H1 (cell line): ENCODE data around the gene VPS13A. TPM values are rescaled to one million over a fixed set of nuclear protein-coding genes. Genes with fewer than 3 reads are reported as not detected.
A peak's percentile ranks its signal among the peaks of the same experiment; 100 is the strongest.

Source experiments
- CTCF ChIA-PET: fragments of 300-600 bp; sonication (Branson Sonifier 250); formaldehyde crosslinking; loops from one replicate; lab custom pipeline; 2021; ENCODE audit not compliant: partially characterized antibody; lab: Charles Lee
- POLR2A ChIA-PET: fragments of 300-600 bp; sonication (Branson Sonifier 250); formaldehyde crosslinking; loops from one replicate; lab custom pipeline; 2021; ENCODE audit warnings: inconsistent platforms; ENCODE audit not compliant: partially characterized antibody; lab: Charles Lee
- DNase-seq, 2 experiments: peaks; one replicate each; pipeline versions ENCODE4 v3.0.0 to v3.0.0-alpha.2; 2010 to 2022; ENCODE audit warnings: low spot score in 2 of 2, low read depth in 1 of 2, mixed read lengths in 1 of 2
- FAIRE-seq: peaks from 2 replicates; lab custom pipeline; 2011; peaks lifted over from hg19 to GRCh38; lab: Jason Lieb, UNC
- H2AFZ ChIP-seq: 2 replicates; pipeline ENCODE4 v1.8.1; 2012; ENCODE audit warnings: low read length, inconsistent platforms
- H2AK5ac ChIP-seq: 2 replicates; pipeline ENCODE4 v1.6.1; 2013; ENCODE audit warnings: low read depth, low read length
- H2BK120ac ChIP-seq: replicated peaks from 2 replicates; pipeline ENCODE3; 2013; ENCODE audit warnings: low read depth, low read length, inconsistent platforms
- H2BK12ac ChIP-seq: 2 replicates; pipeline ENCODE4 v1.6.1; 2013; ENCODE audit warnings: low read depth, low read length
- H2BK15ac ChIP-seq: 2 replicates; pipeline ENCODE4 v1.6.1; 2013; ENCODE audit warnings: low read length
- H2BK20ac ChIP-seq: 2 replicates; pipeline ENCODE4 v1.6.1; 2013; ENCODE audit warnings: low read length
- H2BK5ac ChIP-seq: 2 replicates; pipeline ENCODE4 v1.6.1; 2013; ENCODE audit warnings: low read depth, low read length
- H3K14ac ChIP-seq: 2 replicates; pipeline ENCODE4 v1.6.1; 2013; ENCODE audit warnings: inconsistent platforms; ENCODE audit not compliant: insufficient read length
- H3K18ac ChIP-seq: 2 replicates; pipeline ENCODE4 v1.6.1; 2013; ENCODE audit warnings: low read length; ENCODE audit errors: extremely low read depth
- H3K23ac ChIP-seq: 2 replicates; pipeline ENCODE4 v1.6.1; 2013; ENCODE audit warnings: inconsistent platforms; ENCODE audit not compliant: insufficient read length
- H3K23me2 ChIP-seq: 2 replicates; pipeline ENCODE4 v1.6.1; 2013; ENCODE audit warnings: low read depth, low read length
- H3K27ac ChIP-seq: 2 replicates; pipeline ENCODE4 v1.6.1; 2011; ENCODE audit warnings: low read depth, low read length, inconsistent platforms
- H3K27me3 ChIP-seq, 4 experiments: replicated peaks in 1 of 4; 1 replicate in 1 of 4; 2 replicates in 3 of 4; pipeline versions ENCODE4 v1.6.1 to v1.8.1; 2011 to 2013; ENCODE audit warnings: low read length in 3 of 4, mild to moderate bottlenecking in 3 of 4, inconsistent platforms in 2 of 4, mixed read lengths in 2 of 4, moderate library complexity in 1 of 4; ENCODE audit not compliant: control insufficient read depth in 3 of 4, insufficient read depth in 3 of 4; ENCODE audit errors: extremely low read depth in 1 of 4
- H3K36me3 ChIP-seq, 4 experiments: 2 replicates each; pipeline versions ENCODE4 v1.6.1 to v1.8.1; 2011 to 2013; ENCODE audit warnings: mild to moderate bottlenecking in 4 of 4, low read length in 3 of 4, moderate library complexity in 2 of 4, control low read depth in 1 of 4, inconsistent platforms in 1 of 4; ENCODE audit not compliant: insufficient read depth in 4 of 4, control insufficient read depth in 2 of 4
- H3K4ac ChIP-seq: replicated peaks from 2 replicates; pipeline ENCODE3; 2013; ENCODE audit warnings: low read length, low read depth, mixed read lengths, inconsistent platforms; ENCODE audit not compliant: insufficient read length
- H3K4me1 ChIP-seq, 4 experiments: replicated peaks in 1 of 4; 1 replicate in 1 of 4; 2 replicates in 3 of 4; pipeline versions ENCODE4 v1.6.1 to v1.8.1; 2011 to 2013; ENCODE audit warnings: low read length in 3 of 4, inconsistent platforms in 2 of 4, mixed read lengths in 1 of 4; ENCODE audit not compliant: insufficient read depth in 4 of 4, control insufficient read depth in 3 of 4
- H3K4me2 ChIP-seq, 2 experiments: 2 replicates each; pipeline versions ENCODE4 v1.6.1 to v1.8.1; 2011 to 2013; ENCODE audit warnings: low read depth in 2 of 2, low read length in 2 of 2, control low read depth in 1 of 2, inconsistent platforms in 1 of 2, mild to moderate bottlenecking in 1 of 2; ENCODE audit not compliant: insufficient read depth in 1 of 2
- H3K4me3 ChIP-seq, 4 experiments: fragments of 200-600, 300-600 bp in 1 of 4; sonication (generic), shearing (Covaris generic), sonication (Bioruptor Twin) in 1 of 4; 2 replicates each; pipeline versions ENCODE4 v1.5.1 to v1.8.1; 2011 to 2016; ENCODE audit warnings: low read length in 4 of 4, low read depth in 3 of 4, control low read depth in 2 of 4, inconsistent platforms in 2 of 4, mild to moderate bottlenecking in 2 of 4, mixed read lengths in 1 of 4, moderate library complexity in 1 of 4; ENCODE audit not compliant: insufficient read depth in 2 of 4; ENCODE audit errors: extremely low read depth in 1 of 4
- H3K56ac ChIP-seq: replicated peaks from 2 replicates; pipeline ENCODE3; 2013; ENCODE audit warnings: low read depth, mild to moderate bottlenecking, mixed read lengths, low read length, inconsistent platforms; ENCODE audit not compliant: insufficient read length
- H3K79me1 ChIP-seq: 2 replicates; pipeline ENCODE4 v1.6.1; 2013; ENCODE audit warnings: low read depth, low read length, control low read depth
- H3K79me2 ChIP-seq, 2 experiments: 2 replicates each; pipeline versions ENCODE4 v1.6.1 to v1.8.1; 2012 to 2013; ENCODE audit warnings: low read length in 2 of 2, mild to moderate bottlenecking in 2 of 2, inconsistent platforms in 1 of 2; ENCODE audit not compliant: insufficient read depth in 2 of 2, control insufficient read depth in 1 of 2
- H3K9ac ChIP-seq, 4 experiments: replicated peaks in 1 of 4; 1 replicate in 1 of 4; 2 replicates in 3 of 4; pipeline versions ENCODE4 v1.6.1 to v1.8.1; 2011 to 2013; ENCODE audit warnings: low read depth in 3 of 4, low read length in 3 of 4, control low read depth in 2 of 4, mild to moderate bottlenecking in 2 of 4, moderate library complexity in 2 of 4, inconsistent platforms in 1 of 4; ENCODE audit errors: extremely low read depth in 1 of 4
- H3K9me3 ChIP-seq, 2 experiments: 2 replicates each; pipeline versions ENCODE4 v1.6.1 to v1.8.1; 2012 to 2013; ENCODE audit warnings: mild to moderate bottlenecking in 2 of 2, moderate library complexity in 2 of 2, control low read depth in 1 of 2, inconsistent platforms in 1 of 2, low read depth in 1 of 2, low read length in 1 of 2, mixed read lengths in 1 of 2; ENCODE audit not compliant: insufficient read depth in 2 of 2
- H4K20me1 ChIP-seq, 2 experiments: replicated peaks in 1 of 2; 2 replicates each; pipeline versions ENCODE3 to v1.8.1; 2011 to 2013; ENCODE audit warnings: inconsistent platforms in 2 of 2, low read length in 2 of 2, mild to moderate bottlenecking in 1 of 2; ENCODE audit not compliant: insufficient read depth in 2 of 2, control insufficient read depth in 1 of 2
- H4K5ac ChIP-seq: 2 replicates; pipeline ENCODE4 v1.6.1; 2013; ENCODE audit warnings: low read length, low read depth, mixed read lengths, inconsistent platforms; ENCODE audit not compliant: insufficient read length
- H4K8ac ChIP-seq: 2 replicates; pipeline ENCODE4 v1.8.0; 2013; ENCODE audit warnings: mild to moderate bottlenecking, moderate library complexity, low read length, inconsistent platforms; ENCODE audit not compliant: insufficient read depth; ENCODE audit errors: extremely low read depth
- H4K91ac ChIP-seq: replicated peaks from 2 replicates; pipeline ENCODE3; 2013; ENCODE audit warnings: low read length, mixed read lengths, inconsistent platforms; ENCODE audit not compliant: insufficient read length
- CTBP2 ChIP-seq: IDR thresholded peaks from 2 replicates; pipeline ENCODE4 v1.7.0; 2011; ENCODE audit warnings: borderline replicate concordance, mild to moderate bottlenecking, moderate library complexity, mixed read lengths, low read length; ENCODE audit not compliant: insufficient read depth, insufficient read length
- EP300 ChIP-seq, 2 experiments: IDR thresholded peaks; 1 replicate in 1 of 2; 2 replicates in 1 of 2; pipeline ENCODE4 v1.6.1; 2011 to 2012; ENCODE audit warnings: low read depth in 2 of 2, low read length in 2 of 2, mild to moderate bottlenecking in 2 of 2, borderline replicate concordance in 1 of 2, inconsistent platforms in 1 of 2, moderate library complexity in 1 of 2
- JUN ChIP-seq: IDR thresholded peaks from 2 replicates; pipeline ENCODE4 v1.6.1; 2011; ENCODE audit warnings: low read depth, mild to moderate bottlenecking, improper control_type of control experiment, low read length
- KDM4A ChIP-seq: IDR thresholded peaks from one replicate; pipeline ENCODE4 v1.7.1; 2012; ENCODE audit warnings: low read depth, mild to moderate bottlenecking, moderate library complexity, low read length, inconsistent platforms; ENCODE audit not compliant: severe bottlenecking
- KDM5A ChIP-seq: fragments of 200-600 bp; IDR thresholded peaks from 2 replicates; pipeline ENCODE4 v1.7.1; 2012; ENCODE audit warnings: mild to moderate bottlenecking, low read length, inconsistent platforms, mixed read lengths
- NANOG ChIP-seq: IDR thresholded peaks from 2 replicates; pipeline ENCODE4 v1.6.1; 2011; ENCODE audit warnings: low read length, low read depth, mild to moderate bottlenecking, inconsistent platforms; ENCODE audit not compliant: insufficient read depth, poor library complexity, severe bottlenecking
- POLR2AphosphoS5 ChIP-seq: IDR thresholded peaks from 2 replicates; pipeline ENCODE4 v1.6.1; 2011; ENCODE audit warnings: low read depth, low read length
- RFX5 ChIP-seq: IDR thresholded peaks from 2 replicates; pipeline ENCODE4 v1.6.1; 2011; ENCODE audit warnings: low read depth, low read length, improper control_type of control experiment, borderline replicate concordance
- SIX5 ChIP-seq: IDR thresholded peaks from 2 replicates; pipeline ENCODE4 v1.6.1; 2011; ENCODE audit warnings: mild to moderate bottlenecking, low read depth, low read length
- SP1 ChIP-seq: IDR thresholded peaks from 2 replicates; pipeline ENCODE4 v1.6.1; 2011; ENCODE audit warnings: low read depth, low read length
- TBP ChIP-seq: IDR thresholded peaks from 2 replicates; pipeline ENCODE4 v1.6.1; 2011; ENCODE audit warnings: low read depth, low read length, improper control_type of control experiment
- ZNF274 ChIP-seq: IDR thresholded peaks from 2 replicates; pipeline ENCODE4 v1.7.0; 2012; ENCODE audit warnings: low read length, borderline replicate concordance; ENCODE audit errors: extremely low read depth
- whole genome bisulfite sequencing, 2 experiments: shearing (Covaris generic) in 1 of 2; methylation state at CpG; one replicate each; pipeline versions ENCODE4 v1.1.6 to v1.1.7; 2013 to 2015; ENCODE audit warnings: low lambda C conversion rate in 2 of 2, mixed read lengths in 2 of 2, inconsistent platforms in 1 of 2, low coverage in 1 of 2, missing lambda C conversion rate in 1 of 2; ENCODE audit not compliant: insufficient replicate concordance in 2 of 2, insufficient coverage in 1 of 2, insufficient read length in 1 of 2; ENCODE audit errors: extremely low coverage in 1 of 2, missing lambda C conversion rate in 1 of 2; 5-methylcytosine and 5-hydroxymethylcytosine counted together
- polyA plus RNA-seq, 7 experiments: library from polyadenylated mRNA; depleted of rRNA in 3 of 7; stranded (reverse) in 5 of 7; unstranded in 2 of 7; fragments of >200 nt in 5 of 7; fragments of 200-250 nt in 2 of 7; gene quantifications; 1 replicate in 5 of 7; 2 replicates in 1 of 7; 4 replicates in 1 of 7; pipeline versions ENCODE4 v1.2.1 to v1.2.3, GENCODE V29; 2011 to 2013; ENCODE audit warnings: missing spikeins in 2 of 7, mixed read lengths in 2 of 7
- total RNA-seq: library from RNA; stranded (reverse); fragmentation: NEBNext Ultra II Directional; extraction: Animal tissue kit (Norgen Biotek cat#: 25700); gene quantifications from 2 replicates; pipeline ENCODE4 v1.2.1, GENCODE V29; 2021

The VPS13A gene
- total and polyA plus RNA-seq, 2 of the 8 experiments (the other 6 are each of a cell fraction or from before 2014, with no cell fraction given) = 6.0 to 36.5 TPM

DNA sequence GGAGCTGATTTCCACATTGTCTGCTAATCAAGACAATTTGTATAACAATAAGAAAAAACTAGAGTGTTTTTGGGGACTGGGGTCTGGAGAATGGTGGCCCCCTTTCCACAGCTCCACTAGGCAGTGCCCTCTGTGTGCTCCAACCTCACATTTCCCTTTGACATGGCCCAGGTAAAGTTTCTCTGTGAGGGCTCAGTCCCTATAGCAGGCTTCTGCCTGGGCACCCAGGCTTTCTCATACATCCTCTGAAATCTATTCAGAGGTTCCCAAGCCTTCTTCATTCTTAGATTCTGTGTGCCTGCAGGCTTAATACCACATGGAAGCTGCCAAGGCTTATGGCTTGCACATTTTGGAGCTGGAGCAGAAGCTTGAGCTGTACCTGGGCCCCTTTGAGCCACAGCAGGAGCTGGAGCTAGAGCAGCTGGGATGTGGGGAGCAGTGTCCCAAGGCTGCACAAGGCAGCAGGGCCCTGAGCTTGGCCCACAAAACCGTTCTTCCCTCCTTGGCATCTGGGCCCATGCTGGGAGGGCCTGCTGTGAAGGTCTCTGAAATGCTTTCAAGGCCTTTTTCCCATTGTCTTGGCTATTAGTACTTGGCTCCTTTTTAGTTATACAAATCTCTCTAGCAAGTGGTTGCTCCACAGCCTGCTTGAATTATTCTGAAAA is 49.1 kb upstream of the VPS13A start:
- Histone ChIP-seq H2AFZ (no peak overlapping the region), H3K4me3 (0 out of 8 replicates have a peak overlapping the region, but pooled peaks of 1 of the 4 experiments have one; percentile 0), H4K91ac (no peak overlapping the region), H3K79me1 (no peaks in the 10 kb centered on the region), H2BK20ac (peak overlapping the region; percentile 66; the same call in 1 of the 2 replicates), H2BK15ac (no peak overlapping the region), H2BK120ac (no peak overlapping the region), H3K14ac (no peak overlapping the region), H2AK5ac (no peak overlapping the region), H3K9me3 (peaks cover 17 to 21% of the 10 kb centered on the region in 2 experiments), H3K4me2 (peak overlapping the region; percentile 31; a peak in 1 of 4 replicates), H4K20me1 (no peaks in the 10 kb centered on the region), H4K5ac (no peak overlapping the region), H3K23ac (no peak overlapping the region), H3K27me3 (no peaks in the 10 kb centered on the region), H3K9ac (no peak overlapping the region), H3K56ac (no peak overlapping the region), H3K4me1 (peaks cover 0 to 14% (median 5%) of the 10 kb centered on the region in 4 experiments; a peak in 4 of 7 replicates), H3K36me3 (peaks cover 0 to 6% (median under 1%) of the 10 kb centered on the region in 4 experiments; a peak in 2 of 8 replicates), H3K79me2 (no peaks in the 10 kb centered on the region), H3K18ac (0 out of 2 replicates have a peak overlapping the region, but pooled peaks have one; percentile 38), H2BK12ac (no peak overlapping the region), H3K23me2 (no peaks in the 10 kb centered on the region), H4K8ac (no peak overlapping the region), H2BK5ac (no peak overlapping the region; the same call in 1 of the 2 replicates), H3K4ac (no peak overlapping the region), H3K27ac (no peak overlapping the region)
- 0% methylated on average over 1 of the region's 1 CpG; no CpG with 5 or more reads in 1 of the 2 experiments for WGBS, 2 experiments
- FAIRE-seq (peak; percentile 96), DNase-seq (peak; percentile 79 to 90)
- CTCF ChIA-PET = interaction anchor here (0.6 to 2.1 kb wide), 5 partner anchors 21 to 396 kb away, joined by 3 to 6 read pairs (median 5); no protein-coding TSS in a partner anchor
- POLR2A ChIA-PET = no interaction called here
- TF ChIP-seq ZNF274 = no peak
- no peak for TF ChIP-seq KDM4A
- TF ChIP-seq EP300 (IDR thresholded peaks at IDR 0.05; ENCODE audit: borderline replicate concordance in 1 of 2, low read depth in 2 of 2, low read length in 2 of 2) = peak in 1 of 2 experiments; percentile 75; a peak in 1 of 3 replicates
- no peak for TF ChIP-seq TBP
- peak; percentile 95 for TF ChIP-seq CTBP2
- peak; percentile 97 for TF ChIP-seq NANOG
- no peak for TF ChIP-seq POLR2AphosphoS5
- TF ChIP-seq KDM5A = no peak
- no peak for TF ChIP-seq RFX5
- TF ChIP-seq SP1 = peak; percentile 76; the same call in 1 of the 2 replicates
- no peak for TF ChIP-seq JUN
- no peak for TF ChIP-seq SIX5
